Measurements from ENCODE around the gene TBRG4.

DNA sequence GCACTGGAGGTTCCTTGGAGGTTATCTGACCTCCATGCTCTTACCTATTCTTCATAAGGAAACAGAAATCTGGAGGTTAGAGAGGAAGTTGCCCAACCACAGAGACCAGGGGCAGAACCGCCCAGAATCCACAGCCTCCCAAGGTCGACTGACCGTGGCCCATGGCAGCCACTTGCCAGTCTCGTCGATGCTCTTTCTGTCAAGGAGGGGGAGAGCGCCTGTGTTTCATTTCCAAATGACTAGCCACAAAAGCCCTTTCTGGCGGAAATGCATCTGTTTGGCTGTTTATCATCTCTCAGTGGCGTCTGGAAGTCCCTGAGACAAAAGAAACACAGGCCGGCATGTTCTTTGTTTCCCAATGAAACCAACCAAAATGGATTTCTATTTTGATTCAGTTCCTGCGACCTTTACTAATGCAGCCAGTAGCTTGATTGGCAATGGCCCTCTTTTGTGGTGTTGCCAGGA is 49.0 kb upstream of the TBRG4 start:
- no peak for TF ChIP-seq CTCF (IDR thresholded peaks at IDR 0.05)
- no peak for TF ChIP-seq POLR2AphosphoS5 (IDR thresholded peaks at IDR 0.05)
- no peak for TF ChIP-seq POLR2A (IDR thresholded peaks at IDR 0.05; ENCODE audit: low read depth)
- TF ChIP-seq EP300 (IDR thresholded peaks at IDR 0.05) = no peak

All from esophagus muscularis mucosa (tissue), 4 donors.